ENCODE data around the gene CCNH. TPM values are rescaled to one million over a fixed set of nuclear protein-coding genes. Genes with fewer than 3 reads are reported as not detected.

CCNH gene
- total RNA-seq, 1 experiment from 2014 or later: 38.3 TPM

DNA sequence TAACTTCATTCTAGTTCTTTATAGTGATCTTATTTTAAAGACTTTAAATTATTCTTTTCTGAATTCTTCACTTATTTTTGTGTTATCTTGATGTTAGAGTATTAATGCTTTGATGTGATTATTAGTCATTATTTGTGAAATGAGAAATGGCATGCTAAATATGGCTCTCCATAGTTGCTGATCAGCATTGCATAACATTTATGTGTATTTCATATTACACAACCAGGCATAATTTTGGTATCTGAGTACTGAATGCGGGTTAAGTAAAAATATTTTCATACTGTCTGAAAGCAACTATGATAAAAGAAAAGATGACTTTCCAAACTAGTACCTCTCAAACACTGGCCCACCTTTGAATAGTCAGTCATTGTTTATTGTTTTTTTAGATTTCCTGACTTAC lies 41.1 kb upstream of the CCNH start:
- Histone ChIP-seq H3K27ac (ENCODE audit: insufficient read length, low read depth, low read length) (no peak overlapping the region), H3K9ac (ENCODE audit: extremely low read depth, insufficient read length, low read length) (no peak overlapping the region), H3K4me1 (ENCODE audit: insufficient read depth, low read length) (no peaks in the 10 kb centered on the region), H4K5ac (ENCODE audit: insufficient read length, low read depth, low read length) (no peak overlapping the region), H2AK5ac (ENCODE audit: insufficient read length, low read length) (no peak overlapping the region), H2BK12ac (ENCODE audit: insufficient read length, low read depth, low read length) (no peak overlapping the region), H3K79me2 (ENCODE audit: insufficient read depth, low read length) (no peaks in the 10 kb centered on the region), H3K18ac (ENCODE audit: insufficient read length, low read depth, low read length) (no peak overlapping the region), H4K91ac (ENCODE audit: insufficient read length, low read depth, low read length) (no peak overlapping the region), H3K79me1 (ENCODE audit: insufficient read depth, low read depth, low read length, poor library complexity, severe bottlenecking) (no peaks in the 10 kb centered on the region), H2BK120ac (ENCODE audit: low read depth, low read length, poor library complexity, severe bottlenecking) (no peak overlapping the region), H2AFZ (ENCODE audit: low read length) (no peak overlapping the region), H3K56ac (ENCODE audit: insufficient read length, low read depth, low read length) (no peak overlapping the region), H2BK20ac (ENCODE audit: low read depth, low read length, poor library complexity, severe bottlenecking) (no peak overlapping the region), H3T11ph (ENCODE audit: low read length) (no peak overlapping the region), H3K23ac (ENCODE audit: insufficient read length, low read depth, low read length) (no peak overlapping the region), H2BK5ac (ENCODE audit: insufficient read length, low read length) (no peak overlapping the region), H3K4me2 (ENCODE audit: insufficient read depth, insufficient read length, low read length) (no peak overlapping the region), H2BK15ac (ENCODE audit: low read depth, low read length) (no peak overlapping the region), H3K27me3 (ENCODE audit: insufficient read depth, low read length) (no peaks in the 10 kb centered on the region), H3K9me3 (ENCODE audit: control insufficient read depth, low read depth, low read length) (no peaks in the 10 kb centered on the region), H4K20me1 (ENCODE audit: control insufficient read depth, insufficient read depth, insufficient read length) (no peaks in the 10 kb centered on the region), H3K23me2 (ENCODE audit: insufficient read length, low read depth, low read length, poor library complexity, severe bottlenecking) (no peaks in the 10 kb centered on the region), H4K8ac (replicated peaks; ENCODE audit: insufficient read length, low read depth, low read length) (no peak overlapping the region), H3K14ac (ENCODE audit: insufficient read depth, low read length) (no peak overlapping the region), H3K4ac (ENCODE audit: low read depth, low read length) (no peak overlapping the region)
- no peaks in the 10 kb centered on the region for H3K36me3 Mint-ChIP-seq (ENCODE audit: insufficient read depth in 1 of 3, low read depth in 3 of 3)
- no peaks in the 10 kb centered on the region for H3K9me3 Mint-ChIP-seq
- no CpG with 5 or more reads among the region's 1 CpG for WGBS (ENCODE audit: extremely low coverage, insufficient read length, low lambda C conversion rate)
- H3K4me1 Mint-ChIP-seq: peaks cover 0 to 2% of the 10 kb centered on the region in 2 experiments; a peak in 2 of 4 replicates
- TF ChIP-seq, protein P1, sequence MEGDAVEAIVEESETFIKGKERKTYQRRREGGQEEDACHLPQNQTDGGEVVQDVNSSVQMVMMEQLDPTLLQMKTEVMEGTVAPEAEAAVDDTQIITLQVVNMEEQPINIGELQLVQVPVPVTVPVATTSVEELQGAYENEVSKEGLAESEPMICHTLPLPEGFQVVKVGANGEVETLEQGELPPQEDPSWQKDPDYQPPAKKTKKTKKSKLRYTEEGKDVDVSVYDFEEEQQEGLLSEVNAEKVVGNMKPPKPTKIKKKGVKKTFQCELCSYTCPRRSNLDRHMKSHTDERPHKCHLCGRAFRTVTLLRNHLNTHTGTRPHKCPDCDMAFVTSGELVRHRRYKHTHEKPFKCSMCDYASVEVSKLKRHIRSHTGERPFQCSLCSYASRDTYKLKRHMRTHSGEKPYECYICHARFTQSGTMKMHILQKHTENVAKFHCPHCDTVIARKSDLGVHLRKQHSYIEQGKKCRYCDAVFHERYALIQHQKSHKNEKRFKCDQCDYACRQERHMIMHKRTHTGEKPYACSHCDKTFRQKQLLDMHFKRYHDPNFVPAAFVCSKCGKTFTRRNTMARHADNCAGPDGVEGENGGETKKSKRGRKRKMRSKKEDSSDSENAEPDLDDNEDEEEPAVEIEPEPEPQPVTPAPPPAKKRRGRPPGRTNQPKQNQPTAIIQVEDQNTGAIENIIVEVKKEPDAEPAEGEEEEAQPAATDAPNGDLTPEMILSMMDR (conservative IDR thresholded peaks at IDR 0.05): no peak
- H3K4me3 Mint-ChIP-seq: no peak overlapping the region
- no peaks in the 10 kb centered on the region for H3K27me3 Mint-ChIP-seq (ENCODE audit: low read depth)
- DNase-seq: no peak
- no peak overlapping the region for H3K27ac Mint-ChIP-seq

All from H9 (cell line).